ENCODE results near the gene MRPL17. TPM values are rescaled to one million over a fixed set of nuclear protein-coding genes. Genes with fewer than 3 reads are reported as not detected.

The MRPL17 gene
- total RNA-seq, 1 donor from 2014 or later: 89.9 TPM

DNA sequence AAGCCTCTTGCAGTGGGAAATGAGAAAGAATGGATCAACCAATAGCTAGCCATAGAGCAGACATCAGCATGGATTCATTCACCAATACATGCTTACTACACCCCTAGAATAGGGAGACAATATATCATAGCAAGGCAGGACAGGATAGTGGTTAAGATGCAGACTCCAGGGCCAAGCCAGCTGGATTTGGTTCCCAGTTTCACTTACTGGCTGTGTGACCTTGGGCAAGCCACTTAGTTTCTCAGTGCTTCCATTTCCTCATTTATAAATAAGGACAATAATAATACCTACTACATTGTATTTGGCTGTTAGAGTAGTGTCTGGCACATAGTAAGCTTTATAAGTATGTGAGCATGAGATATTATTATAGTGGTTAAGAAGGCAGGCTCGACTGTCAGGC is 34.6 kb downstream of the MRPL17 start:
- FAIRE-seq: no peak
- H4K20me1 ChIP-seq (ENCODE audit: insufficient read depth, low read length): peaks cover 22% of the 10 kb centered on the region
- no peaks in the 10 kb centered on the region for H3K4me1 Mint-ChIP-seq (ENCODE audit: low read depth, unreplicated experiment)

DNA sequence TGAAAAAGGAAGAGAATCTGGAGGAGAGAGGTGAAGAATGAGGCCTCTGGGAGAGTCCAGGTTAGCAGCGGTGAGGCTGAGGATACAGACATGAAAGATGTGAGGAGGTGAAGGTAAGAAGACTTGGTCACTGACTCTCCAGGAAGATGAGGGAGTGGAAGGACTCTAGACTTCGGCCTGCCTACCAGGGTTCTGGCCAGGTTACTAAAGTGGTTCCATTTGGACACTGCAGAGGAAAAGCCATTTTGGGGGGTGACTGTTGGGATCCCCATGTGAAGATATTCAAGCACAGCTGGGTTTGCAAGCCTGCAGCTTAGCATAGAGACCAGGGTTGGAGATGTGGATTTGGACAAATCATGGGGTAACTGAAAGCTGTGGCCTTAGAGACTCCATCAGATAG is 35.3 kb downstream of the MRPL17 start:
- no peak overlapping the region for H3K4me3 Mint-ChIP-seq (ENCODE audit: unreplicated experiment)
- peaks cover 2% of the 10 kb centered on the region for H3K9me3 Mint-ChIP-seq (ENCODE audit: unreplicated experiment)
- Histone ChIP-seq H3K36me3 (ENCODE audit: insufficient read depth, low read length) (no peaks in the 10 kb centered on the region), H3K4me2 (ENCODE audit: low read length) (no peak overlapping the region), H3K4me3 (ENCODE audit: insufficient read depth, low read depth, low read length) (no peak overlapping the region), H3K27me3 (ENCODE audit: insufficient read depth, low read length) (peaks cover 33% of the 10 kb centered on the region), H4K20me1 (ENCODE audit: insufficient read depth, low read length) (peaks cover 18% of the 10 kb centered on the region), H3K9ac (ENCODE audit: low read length) (no peak overlapping the region), H2AFZ (ENCODE audit: low read depth, low read length) (no peak overlapping the region), H3K9me3 (ENCODE audit: insufficient read depth, low read depth, low read length) (no peaks in the 10 kb centered on the region), H3K4me1 (ENCODE audit: insufficient read depth, low read length) (peaks cover 22% of the 10 kb centered on the region), H3K27ac (ENCODE audit: low read depth, low read length) (no peak overlapping the region), H3K79me2 (ENCODE audit: insufficient read depth, low read length) (no peaks in the 10 kb centered on the region)
- H3K27me3 Mint-ChIP-seq (ENCODE audit: low read depth, unreplicated experiment): peaks cover 7% of the 10 kb centered on the region
- no peaks in the 10 kb centered on the region for H3K36me3 Mint-ChIP-seq (ENCODE audit: low read depth, unreplicated experiment)
- FAIRE-seq (no peak), DNase-seq (ENCODE audit: low read depth) (no peak)
- H3K27ac Mint-ChIP-seq (ENCODE audit: unreplicated experiment): no peak overlapping the region
- TF ChIP-seq, protein P1, sequence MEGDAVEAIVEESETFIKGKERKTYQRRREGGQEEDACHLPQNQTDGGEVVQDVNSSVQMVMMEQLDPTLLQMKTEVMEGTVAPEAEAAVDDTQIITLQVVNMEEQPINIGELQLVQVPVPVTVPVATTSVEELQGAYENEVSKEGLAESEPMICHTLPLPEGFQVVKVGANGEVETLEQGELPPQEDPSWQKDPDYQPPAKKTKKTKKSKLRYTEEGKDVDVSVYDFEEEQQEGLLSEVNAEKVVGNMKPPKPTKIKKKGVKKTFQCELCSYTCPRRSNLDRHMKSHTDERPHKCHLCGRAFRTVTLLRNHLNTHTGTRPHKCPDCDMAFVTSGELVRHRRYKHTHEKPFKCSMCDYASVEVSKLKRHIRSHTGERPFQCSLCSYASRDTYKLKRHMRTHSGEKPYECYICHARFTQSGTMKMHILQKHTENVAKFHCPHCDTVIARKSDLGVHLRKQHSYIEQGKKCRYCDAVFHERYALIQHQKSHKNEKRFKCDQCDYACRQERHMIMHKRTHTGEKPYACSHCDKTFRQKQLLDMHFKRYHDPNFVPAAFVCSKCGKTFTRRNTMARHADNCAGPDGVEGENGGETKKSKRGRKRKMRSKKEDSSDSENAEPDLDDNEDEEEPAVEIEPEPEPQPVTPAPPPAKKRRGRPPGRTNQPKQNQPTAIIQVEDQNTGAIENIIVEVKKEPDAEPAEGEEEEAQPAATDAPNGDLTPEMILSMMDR (IDR thresholded peaks at IDR 0.05; ENCODE audit: insufficient read depth, low read depth, low read length): no peak
- no peak for TF ChIP-seq EZH2 (IDR thresholded peaks at IDR 0.05; ENCODE audit: insufficient read depth, low read length)
- no peaks in the 10 kb centered on the region for H3K4me1 Mint-ChIP-seq (ENCODE audit: low read depth, unreplicated experiment)

More for the DNA sequence above, 34.6 kb downstream of the MRPL17 start:
- H3K27ac Mint-ChIP-seq (ENCODE audit: unreplicated experiment): no peak overlapping the region
- no peak for DNase-seq (ENCODE audit: low read depth)
- H3K36me3 Mint-ChIP-seq (ENCODE audit: low read depth, unreplicated experiment): no peaks in the 10 kb centered on the region
- H3K27me3 ChIP-seq (ENCODE audit: insufficient read depth, low read length): peaks cover 38% of the 10 kb centered on the region
- H3K27me3 Mint-ChIP-seq (ENCODE audit: low read depth, unreplicated experiment): peaks cover 7% of the 10 kb centered on the region
- no peak overlapping the region for H3K4me2 ChIP-seq (ENCODE audit: low read length)
- peaks cover 22% of the 10 kb centered on the region for H3K4me1 ChIP-seq (ENCODE audit: insufficient read depth, low read length)
- H3K79me2 ChIP-seq (ENCODE audit: insufficient read depth, low read length): no peaks in the 10 kb centered on the region
- H2AFZ ChIP-seq (ENCODE audit: low read depth, low read length): no peak overlapping the region
- no peak overlapping the region for H3K9ac ChIP-seq (ENCODE audit: low read length)
- no peak overlapping the region for H3K27ac ChIP-seq (ENCODE audit: low read depth, low read length)
- H3K4me3 Mint-ChIP-seq (ENCODE audit: unreplicated experiment): no peak overlapping the region
- peaks cover 2% of the 10 kb centered on the region for H3K9me3 Mint-ChIP-seq (ENCODE audit: unreplicated experiment)
- no peak for TF ChIP-seq EZH2 (IDR thresholded peaks at IDR 0.05; ENCODE audit: insufficient read depth, low read length)
- TF ChIP-seq, protein P1 (IDR thresholded peaks at IDR 0.05; ENCODE audit: insufficient read depth, low read depth, low read length): no peak
- no peak overlapping the region for H3K4me3 ChIP-seq (ENCODE audit: insufficient read depth, low read depth, low read length)
- H3K9me3 ChIP-seq (ENCODE audit: insufficient read depth, low read depth, low read length): no peaks in the 10 kb centered on the region
- H3K36me3 ChIP-seq (ENCODE audit: insufficient read depth, low read length): no peaks in the 10 kb centered on the region

DNA sequence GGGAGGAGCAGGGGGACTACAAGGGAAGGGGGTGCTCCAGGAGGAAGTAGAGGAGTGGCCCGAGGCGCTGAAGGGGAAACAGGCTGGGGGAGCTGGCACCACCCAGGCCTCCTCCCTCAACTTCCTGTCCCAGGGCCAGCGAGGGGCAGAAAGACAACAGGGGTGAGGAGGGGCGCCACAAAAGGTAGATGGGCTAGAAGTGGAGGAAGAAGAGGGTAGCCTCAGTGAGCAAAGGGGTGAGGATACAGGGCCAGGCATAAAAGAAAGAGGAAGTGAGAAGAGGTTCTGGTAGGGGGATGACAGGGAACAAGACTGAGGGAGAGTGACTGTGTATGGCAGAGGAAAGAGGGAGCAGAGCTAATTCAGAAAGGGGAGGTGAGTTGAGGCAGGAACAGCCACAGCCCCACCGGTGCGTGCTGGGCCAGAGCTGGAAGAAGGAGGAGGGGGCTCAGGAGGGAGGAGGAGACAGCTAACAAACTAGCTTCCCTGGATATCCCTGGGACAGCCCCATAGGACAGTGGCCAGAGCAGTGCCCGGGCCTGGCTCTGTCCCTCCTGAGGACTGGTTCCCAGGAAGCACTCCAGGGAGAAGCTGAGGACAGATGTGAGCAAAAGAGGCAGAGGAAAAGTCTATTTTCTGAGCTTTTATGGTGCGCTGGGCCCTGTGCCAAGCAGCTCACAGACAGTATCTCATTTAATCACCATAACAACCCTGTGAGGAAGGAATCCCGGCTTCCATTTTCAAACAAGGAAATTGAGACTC is 36.0 kb downstream of the MRPL17 start:
- H3K4me1 ChIP-seq (ENCODE audit: insufficient read depth, low read length): peaks cover 22% of the 10 kb centered on the region
- H4K20me1 ChIP-seq (ENCODE audit: insufficient read depth, low read length): peaks cover 17% of the 10 kb centered on the region
- H3K27ac ChIP-seq (ENCODE audit: low read depth, low read length): no peak overlapping the region
- Mint-ChIP-seq H3K36me3 (ENCODE audit: low read depth, unreplicated experiment) (no peaks in the 10 kb centered on the region), H3K27me3 (ENCODE audit: low read depth, unreplicated experiment) (peaks cover 7% of the 10 kb centered on the region), H3K9me3 (ENCODE audit: unreplicated experiment) (peaks cover 2% of the 10 kb centered on the region), H3K27ac (ENCODE audit: unreplicated experiment) (no peak overlapping the region), H3K4me1 (ENCODE audit: low read depth, unreplicated experiment) (no peaks in the 10 kb centered on the region), H3K4me3 (ENCODE audit: unreplicated experiment) (no peak overlapping the region)
- H3K36me3 ChIP-seq (ENCODE audit: insufficient read depth, low read length): no peaks in the 10 kb centered on the region
- DNase-seq (ENCODE audit: low read depth) (no peak), FAIRE-seq (no peak)
- H3K4me2 ChIP-seq (ENCODE audit: low read length): peak overlapping the region; percentile 73
- no peaks in the 10 kb centered on the region for H3K9me3 ChIP-seq (ENCODE audit: insufficient read depth, low read depth, low read length)
- H3K27me3 ChIP-seq (ENCODE audit: insufficient read depth, low read length): peaks cover 26% of the 10 kb centered on the region
- no peak overlapping the region for H2AFZ ChIP-seq (ENCODE audit: low read depth, low read length)
- H3K9ac ChIP-seq (ENCODE audit: low read length): no peak overlapping the region
- H3K79me2 ChIP-seq (ENCODE audit: insufficient read depth, low read length): no peaks in the 10 kb centered on the region
- TF ChIP-seq, protein P1 (IDR thresholded peaks at IDR 0.05; ENCODE audit: insufficient read depth, low read depth, low read length): no peak
- TF ChIP-seq EZH2 (IDR thresholded peaks at IDR 0.05; ENCODE audit: insufficient read depth, low read length): no peak
- no peak overlapping the region for H3K4me3 ChIP-seq (ENCODE audit: insufficient read depth, low read depth, low read length)

All from astrocyte (in vitro differentiated cells and primary cell).